Naive B cell (primary cell): ENCODE results near the gene PRR35. TPM values are rescaled to one million over a fixed set of nuclear protein-coding genes. Genes with fewer than 3 reads are reported as not detected.

Source experiments
- ATAC-seq, 2 donors: fragments of 150-1000 bp; cut with Tn5 transposase; 2 replicates each; pipeline ENCODE4 v1.10.0; 2021; ENCODE audit warnings: low read depth in 2 of 2, mild to moderate bottlenecking in 2 of 2, moderate library complexity in 2 of 2
- DNase-seq: peaks from one replicate; pipeline ENCODE4 v3.0.0; 2022
- H3K27ac Mint-ChIP-seq, 6 donors: one replicate each; pipeline ENCODE4 v1.8.0; 2020 to 2022; ENCODE audit warnings: mild to moderate bottlenecking in 6 of 6, mixed read lengths in 6 of 6, moderate library complexity in 5 of 6, inconsistent platforms in 2 of 6
- H3K27me3 Mint-ChIP-seq, 3 donors: one replicate each; pipeline ENCODE4 v1.8.0; 2021 to 2022; ENCODE audit warnings: mixed read lengths in 3 of 3, mild to moderate bottlenecking in 1 of 3
- H3K36me3 Mint-ChIP-seq, 2 donors: one replicate each; pipeline ENCODE4 v1.8.0; 2020 to 2022; ENCODE audit warnings: mixed read lengths in 2 of 2, inconsistent platforms in 1 of 2, mild to moderate bottlenecking in 1 of 2
- H3K4me1 Mint-ChIP-seq, 3 donors: one replicate each; pipeline ENCODE4 v1.8.0; 2020 to 2022; ENCODE audit warnings: mixed read lengths in 3 of 3, inconsistent platforms in 1 of 3, mild to moderate bottlenecking in 1 of 3, moderate library complexity in 1 of 3
- H3K4me3 Mint-ChIP-seq, 8 donors: one replicate each; pipeline ENCODE4 v1.8.0; 2020 to 2022; ENCODE audit warnings: mild to moderate bottlenecking in 8 of 8, mixed read lengths in 8 of 8, moderate library complexity in 8 of 8, inconsistent platforms in 2 of 8
- H3K9me3 Mint-ChIP-seq, 7 donors: one replicate each; pipeline ENCODE4 v1.8.0; 2020 to 2022; ENCODE audit warnings: mixed read lengths in 7 of 7, mild to moderate bottlenecking in 5 of 7, inconsistent platforms in 2 of 7, moderate library complexity in 1 of 7
- polyA plus RNA-seq, 6 donors: library from polyadenylated mRNA; unstranded; fragments of 300-500 nt; fragmentation: Illumina TruSeq; gene quantifications; one replicate each; pipeline ENCODE4 v1.2.3, GENCODE V29; 2021; ENCODE audit warnings: low read depth in 6 of 6

PRR35 gene
- not detected for polyA plus RNA-seq

- ATAC-seq, result no peak
- H3K4me1 Mint-ChIP-seq, result peaks cover 0 to 6% (median 5%) of the 10 kb centered on the region in 3 donors
Measured at GRCh38 chr16:560204-560700, at the start of gene PRR35. PRR35 (plus strand) TSS chr16:560394; CDS start chr16:563295, 2,901 bp downstream.

GRCh38 chr16:512802-513201 is 47.4 kb upstream of the PRR35 start:
- Mint-ChIP-seq H3K36me3 (no peaks in the 10 kb centered on the region), H3K4me1 (no peaks in the 10 kb centered on the region), H3K4me3 (no peak overlapping the region), H3K27ac (peak overlapping the region in 1 of 6 donors; percentile 82), H3K9me3 (no peaks in the 10 kb centered on the region), H3K27me3 (no peaks in the 10 kb centered on the region)
- DNase-seq (no peak), ATAC-seq (no peak)

More at GRCh38 chr16:560204-560700, at the start of gene PRR35:
- no peak within 1 kb of the TSS for H3K27ac Mint-ChIP-seq
- no peaks in the 10 kb centered on the region for H3K9me3 Mint-ChIP-seq
- peak within 1 kb of the TSS in 3 of 8 donors; percentile 43 to 54 (median 48) for H3K4me3 Mint-ChIP-seq
- no peak for DNase-seq
- H3K27me3 Mint-ChIP-seq, result peaks cover 0 to 34% (median 15%) of the 10 kb centered on the region in 3 donors
- no peaks in the 10 kb centered on the region for H3K36me3 Mint-ChIP-seq

- H3K4me1 Mint-ChIP-seq, result no peaks in the 10 kb centered on the region
- no peak overlapping the region for H3K4me3 Mint-ChIP-seq
- H3K27ac Mint-ChIP-seq, result no peak overlapping the region
- no peaks in the 10 kb centered on the region for H3K36me3 Mint-ChIP-seq
- no peak for DNase-seq
- no peaks in the 10 kb centered on the region for H3K27me3 Mint-ChIP-seq
- no peaks in the 10 kb centered on the region for H3K9me3 Mint-ChIP-seq
- ATAC-seq, result no peak
Measured at GRCh38 chr16:513950-514349, 46.2 kb upstream of the PRR35 start.

- H3K27ac Mint-ChIP-seq, result no peak overlapping the region
- DNase-seq, result no peak
- H3K27me3 Mint-ChIP-seq, result no peaks in the 10 kb centered on the region
- ATAC-seq, result no peak
- H3K4me1 Mint-ChIP-seq, result no peaks in the 10 kb centered on the region
- no peaks in the 10 kb centered on the region for H3K9me3 Mint-ChIP-seq
- H3K4me3 Mint-ChIP-seq, result no peak overlapping the region
- no peaks in the 10 kb centered on the region for H3K36me3 Mint-ChIP-seq
Measured at GRCh38 chr16:515175-515938, 44.8 kb upstream of the PRR35 start.

GRCh38 chr16:515939-516226 is 44.3 kb upstream of the PRR35 start:
- Mint-ChIP-seq H3K4me3 (no peak overlapping the region), H3K36me3 (no peaks in the 10 kb centered on the region), H3K27me3 (no peaks in the 10 kb centered on the region), H3K9me3 (no peaks in the 10 kb centered on the region), H3K27ac (no peak overlapping the region), H3K4me1 (no peaks in the 10 kb centered on the region)
- ATAC-seq (no peak), DNase-seq (no peak)

- DNase-seq, result no peak
- Mint-ChIP-seq H3K27ac (peak overlapping the region in 2 of 6 donors; percentile 28 to 54), H3K9me3 (no peaks in the 10 kb centered on the region), H3K4me1 (no peaks in the 10 kb centered on the region), H3K27me3 (no peaks in the 10 kb centered on the region), H3K4me3 (no peak overlapping the region), H3K36me3 (no peaks in the 10 kb centered on the region)
- ATAC-seq, result no peak
Measured at GRCh38 chr16:516301-516700, 43.9 kb upstream of the PRR35 start.

GRCh38 chr16:518858-519257 is 41.3 kb upstream of the PRR35 start:
- Mint-ChIP-seq H3K4me3 (no peak overlapping the region), H3K4me1 (peaks cover 0 to 4% (median 0%) of the 10 kb centered on the region in 3 donors), H3K27me3 (no peaks in the 10 kb centered on the region), H3K27ac (no peak overlapping the region), H3K9me3 (no peaks in the 10 kb centered on the region), H3K36me3 (no peaks in the 10 kb centered on the region)
- no peak for ATAC-seq
- no peak for DNase-seq

GRCh38 chr16:519425-519824 is 40.8 kb upstream of the PRR35 start:
- Mint-ChIP-seq H3K4me3 (no peak overlapping the region), H3K9me3 (no peaks in the 10 kb centered on the region), H3K4me1 (peaks cover 0 to 4% (median 0%) of the 10 kb centered on the region in 3 donors), H3K36me3 (no peaks in the 10 kb centered on the region), H3K27ac (peak overlapping the region in 1 of 6 donors; percentile 79), H3K27me3 (no peaks in the 10 kb centered on the region)
- ATAC-seq (no peak), DNase-seq (no peak)

- ATAC-seq (no peak), DNase-seq (no peak)
- Mint-ChIP-seq H3K4me3 (no peak overlapping the region), H3K9me3 (no peaks in the 10 kb centered on the region), H3K4me1 (peaks cover 0 to 4% (median 0%) of the 10 kb centered on the region in 3 donors), H3K36me3 (no peaks in the 10 kb centered on the region), H3K27ac (no peak overlapping the region), H3K27me3 (no peaks in the 10 kb centered on the region)
Measured at GRCh38 chr16:519841-520687, 40.1 kb upstream of the PRR35 start.

GRCh38 chr16:520847-521246 is 39.3 kb upstream of the PRR35 start:
- DNase-seq (no peak), ATAC-seq (no peak)
- Mint-ChIP-seq H3K4me1 (peaks cover 3 to 11% (median 6%) of the 10 kb centered on the region in 3 donors), H3K27ac (no peak overlapping the region), H3K27me3 (no peaks in the 10 kb centered on the region), H3K9me3 (no peaks in the 10 kb centered on the region), H3K36me3 (no peaks in the 10 kb centered on the region), H3K4me3 (peak overlapping the region in 1 of 8 donors; percentile 6)

- H3K4me1 Mint-ChIP-seq, result peaks cover 5 to 15% (median 12%) of the 10 kb centered on the region in 3 donors
- no peaks in the 10 kb centered on the region for H3K36me3 Mint-ChIP-seq
- no peak overlapping the region for H3K4me3 Mint-ChIP-seq
- no peak for DNase-seq
- no peaks in the 10 kb centered on the region for H3K27me3 Mint-ChIP-seq
- H3K27ac Mint-ChIP-seq, result no peak overlapping the region
- ATAC-seq, result no peak
- no peaks in the 10 kb centered on the region for H3K9me3 Mint-ChIP-seq
Measured at GRCh38 chr16:521381-522210, 38.6 kb upstream of the PRR35 start.

- DNase-seq (no peak), ATAC-seq (no peak)
- no peaks in the 10 kb centered on the region for H3K36me3 Mint-ChIP-seq
- no peaks in the 10 kb centered on the region for H3K27me3 Mint-ChIP-seq
- H3K9me3 Mint-ChIP-seq, result no peaks in the 10 kb centered on the region
- peaks cover 7 to 18% (median 14%) of the 10 kb centered on the region in 3 donors for H3K4me1 Mint-ChIP-seq
- peak overlapping the region in 1 of 8 donors; percentile 41 for H3K4me3 Mint-ChIP-seq
- H3K27ac Mint-ChIP-seq, result no peak overlapping the region
Measured at GRCh38 chr16:522320-523096, 37.7 kb upstream of the PRR35 start.
